ENCODE data around the gene MCOLN3. TPM values are rescaled to one million over a fixed set of nuclear protein-coding genes. Genes with fewer than 3 reads are reported as not detected.

MCOLN3 gene
- total and polyA plus RNA-seq, 2 donors (not counting 1 experiment from before 2014, with no cell fraction given): 2.5 to 2.7 TPM

DNA sequence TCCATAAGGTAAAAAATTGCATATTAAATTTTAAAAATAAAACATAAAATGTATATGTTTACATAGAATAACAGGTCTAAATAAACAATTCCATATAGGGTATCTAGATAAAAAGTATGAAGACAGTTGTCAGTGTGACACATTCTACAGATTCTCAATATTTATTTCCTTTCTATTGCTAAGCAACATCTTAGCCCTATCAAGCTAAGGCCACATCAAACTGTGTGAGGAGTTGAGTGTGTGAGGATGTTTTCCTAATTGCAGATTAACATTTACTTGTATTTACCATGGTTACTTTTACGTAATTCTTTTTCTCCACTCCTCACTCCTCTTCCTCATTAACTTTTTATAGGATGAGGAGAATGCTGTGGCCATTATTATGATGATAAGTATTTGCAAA, 41.9 kb upstream of the MCOLN3 start:
- Histone ChIP-seq H3K27ac (ENCODE audit: insufficient read depth, low read length) (no peak overlapping the region), H3K4me3 (replicated peaks in 1 of 4; ENCODE audit: control extremely low read depth in 1 of 4, insufficient read depth in 1 of 4, low read depth in 3 of 4, low read length in 4 of 4) (no peak overlapping the region), H3K4me1 (ENCODE audit: control insufficient read depth, extremely low read depth, insufficient read depth, low read length) (no peaks in the 10 kb centered on the region), H2AFZ (ENCODE audit: low read length) (no peak overlapping the region), H3K36me3 (ENCODE audit: control insufficient read depth, insufficient read depth, low read length) (no peaks in the 10 kb centered on the region), H3K27me3 (ENCODE audit: control insufficient read depth, insufficient read depth, low read length) (no peaks in the 10 kb centered on the region), H3K4me2 (ENCODE audit: extremely low read depth, insufficient read depth, low read length) (no peak overlapping the region), H3K9ac (ENCODE audit: insufficient read depth, low read length) (no peak overlapping the region), H3K9me3 (ENCODE audit: control insufficient read depth, insufficient read depth, low read depth, low read length) (no peaks in the 10 kb centered on the region), H4K20me1 (ENCODE audit: control insufficient read depth, extremely low read depth, insufficient read depth, low read length) (no peaks in the 10 kb centered on the region), H3K79me2 (ENCODE audit: control insufficient read depth, insufficient read depth, low read length) (no peaks in the 10 kb centered on the region)
- TF ChIP-seq EZH2 (IDR thresholded peaks at IDR 0.05; ENCODE audit: low read length, missing control alignments): no peak
- TF ChIP-seq, protein P1, sequence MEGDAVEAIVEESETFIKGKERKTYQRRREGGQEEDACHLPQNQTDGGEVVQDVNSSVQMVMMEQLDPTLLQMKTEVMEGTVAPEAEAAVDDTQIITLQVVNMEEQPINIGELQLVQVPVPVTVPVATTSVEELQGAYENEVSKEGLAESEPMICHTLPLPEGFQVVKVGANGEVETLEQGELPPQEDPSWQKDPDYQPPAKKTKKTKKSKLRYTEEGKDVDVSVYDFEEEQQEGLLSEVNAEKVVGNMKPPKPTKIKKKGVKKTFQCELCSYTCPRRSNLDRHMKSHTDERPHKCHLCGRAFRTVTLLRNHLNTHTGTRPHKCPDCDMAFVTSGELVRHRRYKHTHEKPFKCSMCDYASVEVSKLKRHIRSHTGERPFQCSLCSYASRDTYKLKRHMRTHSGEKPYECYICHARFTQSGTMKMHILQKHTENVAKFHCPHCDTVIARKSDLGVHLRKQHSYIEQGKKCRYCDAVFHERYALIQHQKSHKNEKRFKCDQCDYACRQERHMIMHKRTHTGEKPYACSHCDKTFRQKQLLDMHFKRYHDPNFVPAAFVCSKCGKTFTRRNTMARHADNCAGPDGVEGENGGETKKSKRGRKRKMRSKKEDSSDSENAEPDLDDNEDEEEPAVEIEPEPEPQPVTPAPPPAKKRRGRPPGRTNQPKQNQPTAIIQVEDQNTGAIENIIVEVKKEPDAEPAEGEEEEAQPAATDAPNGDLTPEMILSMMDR (conservative IDR thresholded peaks at IDR 0.05 in 1 of 2, IDR thresholded peaks at IDR 0.05 in 1 of 2; ENCODE audit: low read depth in 1 of 2, low read length in 2 of 2): no peak
- no peak for DNase-seq (ENCODE audit: low read depth in 2 of 2)

GRCh38 chr1:85089203-85089602, 40.9 kb upstream of the MCOLN3 start:
- H3K27ac ChIP-seq (ENCODE audit: insufficient read depth, low read length): no peak overlapping the region
- no peaks in the 10 kb centered on the region for H3K4me1 ChIP-seq (ENCODE audit: control insufficient read depth, extremely low read depth, insufficient read depth, low read length)
- no peak for TF ChIP-seq EZH2 (IDR thresholded peaks at IDR 0.05; ENCODE audit: low read length, missing control alignments)
- TF ChIP-seq, protein P1 (conservative IDR thresholded peaks at IDR 0.05 in 1 of 2, IDR thresholded peaks at IDR 0.05 in 1 of 2; ENCODE audit: low read depth in 1 of 2, low read length in 2 of 2): no peak
- no peak overlapping the region for H3K9ac ChIP-seq (ENCODE audit: insufficient read depth, low read length)
- H3K4me3 ChIP-seq (replicated peaks in 1 of 4; ENCODE audit: control extremely low read depth in 1 of 4, insufficient read depth in 1 of 4, low read depth in 3 of 4, low read length in 4 of 4): no peak overlapping the region
- H3K79me2 ChIP-seq (ENCODE audit: control insufficient read depth, insufficient read depth, low read length): no peaks in the 10 kb centered on the region
- no peaks in the 10 kb centered on the region for H4K20me1 ChIP-seq (ENCODE audit: control insufficient read depth, extremely low read depth, insufficient read depth, low read length)
- no peaks in the 10 kb centered on the region for H3K36me3 ChIP-seq (ENCODE audit: control insufficient read depth, insufficient read depth, low read length)
- no peak overlapping the region for H2AFZ ChIP-seq (ENCODE audit: low read length)
- no peaks in the 10 kb centered on the region for H3K9me3 ChIP-seq (ENCODE audit: control insufficient read depth, insufficient read depth, low read depth, low read length)
- no peak overlapping the region for H3K4me2 ChIP-seq (ENCODE audit: extremely low read depth, insufficient read depth, low read length)
- no peaks in the 10 kb centered on the region for H3K27me3 ChIP-seq (ENCODE audit: control insufficient read depth, insufficient read depth, low read length)
- DNase-seq (ENCODE audit: low read depth in 2 of 2): no peak

DNA sequence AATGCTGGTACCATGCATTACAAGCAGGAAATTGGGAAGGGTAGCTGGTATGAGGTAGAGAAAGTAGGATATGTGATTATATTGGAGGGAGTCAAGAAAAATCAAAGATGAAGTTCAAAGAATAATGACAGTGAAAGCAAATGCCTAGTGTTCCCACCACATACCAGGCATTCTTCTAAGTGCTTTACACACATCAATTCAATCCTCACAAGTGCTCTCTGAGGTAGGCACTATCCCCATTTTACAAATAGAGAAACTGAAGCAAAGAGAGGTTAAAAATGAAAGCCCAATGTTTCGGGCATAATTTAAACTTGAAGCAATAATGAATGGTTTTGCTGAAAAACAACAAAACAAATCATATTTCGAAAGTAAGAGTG, 40.1 kb upstream of the MCOLN3 start:
- H3K9ac ChIP-seq (ENCODE audit: insufficient read depth, low read length): no peak overlapping the region
- no peaks in the 10 kb centered on the region for H3K9me3 ChIP-seq (ENCODE audit: control insufficient read depth, insufficient read depth, low read depth, low read length)
- H3K4me1 ChIP-seq (ENCODE audit: control insufficient read depth, extremely low read depth, insufficient read depth, low read length): no peaks in the 10 kb centered on the region
- DNase-seq (ENCODE audit: low read depth in 2 of 2): no peak
- H3K27me3 ChIP-seq (ENCODE audit: control insufficient read depth, insufficient read depth, low read length): no peaks in the 10 kb centered on the region
- no peak overlapping the region for H3K27ac ChIP-seq (ENCODE audit: insufficient read depth, low read length)
- H3K79me2 ChIP-seq (ENCODE audit: control insufficient read depth, insufficient read depth, low read length): no peaks in the 10 kb centered on the region
- no peaks in the 10 kb centered on the region for H3K36me3 ChIP-seq (ENCODE audit: control insufficient read depth, insufficient read depth, low read length)
- no peak overlapping the region for H3K4me2 ChIP-seq (ENCODE audit: extremely low read depth, insufficient read depth, low read length)
- H4K20me1 ChIP-seq (ENCODE audit: control insufficient read depth, extremely low read depth, insufficient read depth, low read length): no peaks in the 10 kb centered on the region
- no peak for TF ChIP-seq EZH2 (IDR thresholded peaks at IDR 0.05; ENCODE audit: low read length, missing control alignments)
- TF ChIP-seq, protein P1 (conservative IDR thresholded peaks at IDR 0.05 in 1 of 2, IDR thresholded peaks at IDR 0.05 in 1 of 2; ENCODE audit: low read depth in 1 of 2, low read length in 2 of 2): no peak
- H3K4me3 ChIP-seq (replicated peaks in 1 of 4; ENCODE audit: control extremely low read depth in 1 of 4, insufficient read depth in 1 of 4, low read depth in 3 of 4, low read length in 4 of 4): no peak overlapping the region
- no peak overlapping the region for H2AFZ ChIP-seq (ENCODE audit: low read length)
